Measurements from ENCODE around the gene MUC6. TPM values are rescaled to one million over a fixed set of nuclear protein-coding genes. Genes with fewer than 3 reads are reported as not detected.

The MUC6 gene
- total and polyA plus RNA-seq, 10 of the 15 experiments (the other 5 are each of a cell fraction or from before 2014, with no cell fraction given) = 0.03 TPM; not detected in 8

GRCh38 chr11:986952-987305 is 49.6 kb downstream of the MUC6 start:
- in situ Hi-C loops (cut with MboI) (no loop called here), intact Hi-C loops (cut with micrococcal nuclease; ENCODE audit: unreplicated experiment) (no loop called here)
- H3K4me1 ChIP-seq (ENCODE audit: control insufficient read depth, insufficient read depth, low read length) = no peaks in the 10 kb centered on the region
- ChIA-PET SMC1A (ENCODE audit: uncharacterized antibody, unreplicated experiment) (no interaction called here), CTCF (no interaction called here), POLR2A (no interaction called here), RAD21 (ENCODE audit: unreplicated experiment) (no interaction called here)
- H3K27me3 ChIP-seq (replicated peaks in 1 of 2; ENCODE audit: control insufficient read depth in 2 of 2, insufficient read depth in 2 of 2, low read length in 1 of 2) = no peaks in the 10 kb centered on the region
- H4K20me1 ChIP-seq (ENCODE audit: control insufficient read depth, insufficient read depth) = no peaks in the 10 kb centered on the region
- TF ChIP-seq SMC3 (IDR thresholded peaks at IDR 0.05; ENCODE audit: borderline replicate concordance, low read length) (no peak), RAD21 (IDR thresholded peaks at IDR 0.05; ENCODE audit: insufficient read depth, low read depth, low read length) (no peak), MYB (IDR thresholded peaks at IDR 0.05; ENCODE audit: borderline replicate concordance, low read depth, low read length) (no peak), HCFC1 (IDR thresholded peaks at IDR 0.05; ENCODE audit: low read length) (no peak), EED (IDR thresholded peaks at IDR 0.05; ENCODE audit: low read depth) (no peak), SUPT20H (IDR thresholded peaks at IDR 0.05; ENCODE audit: borderline replicate concordance, control insufficient read depth, low read depth, low read length) (no peak), IRF3 (IDR thresholded peaks at IDR 0.05) (no peak), CHD2 (IDR thresholded peaks at IDR 0.05; ENCODE audit: borderline replicate concordance, low read depth, low read length) (no peak), STAT1 (conservative IDR thresholded peaks at IDR 0.05) (no peak)
- H3K79me2 ChIP-seq (ENCODE audit: control insufficient read depth, insufficient read depth, low read length) = no peaks in the 10 kb centered on the region
- DNase-seq (ENCODE audit: low read depth, low spot score) (no peak), FAIRE-seq (no peak), ATAC-seq (no peak)
- H3K36me3 ChIP-seq (ENCODE audit: control insufficient read depth in 2 of 2, insufficient read depth in 2 of 2, low read length in 1 of 2) = peaks cover 10 to 30% of the 10 kb centered on the region in 2 experiments
- no peak overlapping the region for H3K4me3 ChIP-seq
- no peaks in the 10 kb centered on the region for H3K9me3 ChIP-seq (replicated peaks; ENCODE audit: control insufficient read depth, insufficient read depth, low read length)
- no peak overlapping the region for H2AFZ ChIP-seq (ENCODE audit: control insufficient read depth, low read depth, low read length)
- BruUV-seq (replicated peaks) = no TSS peak
- no peak overlapping the region for H3K4me2 ChIP-seq (ENCODE audit: control insufficient read depth, insufficient read depth)
- WGBS (ENCODE audit: insufficient coverage, insufficient replicate concordance, low lambda C conversion rate, missing lambda C conversion rate) = over 99% methylated on average over 9 of the region's 9 CpGs
- H3K9ac ChIP-seq (ENCODE audit: control insufficient read depth, insufficient read depth, low read length) = no peak overlapping the region
- H3K27ac ChIP-seq (ENCODE audit: control insufficient read depth, insufficient read depth) = no peak overlapping the region
